ENCODE measurements around the gene BEGAIN. TPM values are rescaled to one million over a fixed set of nuclear protein-coding genes. Genes with fewer than 3 reads are reported as not detected.

BEGAIN gene
- total RNA-seq, 4 donors from 2014 or later, result 0.47 to 1.5 (median 0.53) TPM; not detected in 1

DNA sequence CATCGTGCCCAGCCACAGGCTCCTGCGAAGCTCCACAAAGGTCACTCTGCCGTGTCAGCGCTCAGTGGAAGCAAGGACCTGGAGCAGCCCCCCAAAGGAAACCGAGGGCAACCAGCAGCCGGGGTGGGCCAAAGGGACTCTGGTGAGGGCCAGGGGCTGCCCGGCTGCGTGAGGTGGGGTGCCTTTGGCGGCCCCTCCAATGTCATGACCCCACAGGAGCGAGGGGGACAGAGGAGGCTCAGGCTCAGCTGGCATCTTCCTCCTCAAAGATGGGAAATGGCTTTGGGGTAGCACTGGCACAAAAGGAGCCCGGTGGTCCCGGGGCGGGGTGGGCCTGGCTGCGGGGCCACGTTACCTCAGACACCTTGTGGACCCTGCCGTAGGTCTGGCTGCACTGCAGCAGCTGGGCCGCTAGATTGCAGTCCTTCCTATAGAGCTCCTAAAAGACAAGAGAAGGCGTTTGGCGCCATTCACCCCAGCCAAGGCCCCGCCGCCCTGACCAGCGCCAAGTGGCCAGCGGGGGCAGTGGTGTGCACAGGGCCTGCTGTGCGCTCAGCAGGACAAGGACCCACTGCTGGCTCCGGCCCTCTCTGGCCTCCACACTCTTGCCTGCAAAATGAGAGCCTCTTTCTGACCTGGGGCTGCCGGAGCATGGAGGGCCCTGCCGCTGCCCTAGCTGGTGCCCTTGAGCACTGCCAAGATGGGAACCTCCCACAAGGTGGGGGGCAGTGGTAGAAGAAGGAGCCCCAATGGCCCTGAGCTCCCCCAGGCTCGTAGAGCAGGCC, 46.9 kb downstream of the BEGAIN start:
- TF ChIP-seq POLR2A (IDR thresholded peaks at IDR 0.05) (no peak), CTCF (IDR thresholded peaks at IDR 0.05) (no peak)
- no peak for DNase-seq

DNA sequence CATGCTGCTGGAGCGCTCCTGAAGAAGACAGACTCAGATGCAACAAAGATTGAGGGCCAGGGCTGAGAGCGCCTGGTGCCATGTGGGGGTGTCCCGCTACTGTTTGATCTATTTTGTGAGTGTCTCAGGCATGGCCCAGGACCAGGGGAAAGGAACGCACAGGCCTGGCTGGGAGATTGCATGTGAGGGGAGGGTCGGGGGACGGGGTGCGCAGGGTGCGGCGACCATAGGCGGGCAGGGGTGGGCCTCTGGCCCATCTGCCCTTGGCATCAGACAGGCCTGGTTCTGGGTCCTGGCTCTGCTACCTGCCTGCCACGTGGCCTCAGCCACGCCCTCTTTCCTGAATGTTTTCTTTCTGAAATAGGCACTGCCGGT, 47.5 kb downstream of the BEGAIN start:
- H3K4me1 ChIP-seq, result no peaks in the 10 kb centered on the region
- H3K36me3 ChIP-seq, result no peaks in the 10 kb centered on the region
- no peaks in the 10 kb centered on the region for H3K9me3 ChIP-seq
- H3K27ac ChIP-seq, result no peak overlapping the region
- intact Hi-C loops (cut with DNase I), result no loop called here
- no peak for TF ChIP-seq POLR2A (IDR thresholded peaks at IDR 0.05)
- no peaks in the 10 kb centered on the region for H3K27me3 ChIP-seq
- H3K4me3 ChIP-seq, result no peak overlapping the region
- no peak for DNase-seq
- WGBS, 2 donors, result 40 to 77% methylated on average over 2 to 3 of the region's 13 CpGs

More for the DNA sequence above, 46.9 kb downstream of the BEGAIN start:
- no peaks in the 10 kb centered on the region for H3K36me3 ChIP-seq
- WGBS, 2 donors, result 95 to 100% methylated on average over 1 to 4 of the region's 28 CpGs
- no peaks in the 10 kb centered on the region for H3K27me3 ChIP-seq
- no peaks in the 10 kb centered on the region for H3K4me1 ChIP-seq
- intact Hi-C loops (cut with DNase I), result no loop called here
- no peak overlapping the region for H3K27ac ChIP-seq
- no peaks in the 10 kb centered on the region for H3K9me3 ChIP-seq
- no peak overlapping the region for H3K4me3 ChIP-seq

GRCh38 chr14:100539003-100539660, 48.1 kb downstream of the BEGAIN start:
- H3K27me3 ChIP-seq, result no peaks in the 10 kb centered on the region
- intact Hi-C loops (cut with DNase I), result no loop called here
- peaks cover 0 to 2% (median 1%) of the 10 kb centered on the region in 3 donors for H3K4me1 ChIP-seq
- no peaks in the 10 kb centered on the region for H3K9me3 ChIP-seq
- no peak for DNase-seq
- no peak overlapping the region for H3K4me3 ChIP-seq
- TF ChIP-seq CTCF (IDR thresholded peaks at IDR 0.05), result no peak
- no peak for TF ChIP-seq POLR2A (IDR thresholded peaks at IDR 0.05)
- H3K27ac ChIP-seq, result no peak overlapping the region
- WGBS, 2 donors, result 97% methylated on average over 19 of the region's 42 CpGs; no CpG with 5 or more reads in 1 of the 2 donors
- no peaks in the 10 kb centered on the region for H3K36me3 ChIP-seq

GRCh38 chr14:100538351-100539002, 48.7 kb downstream of the BEGAIN start:
- Histone ChIP-seq H3K4me3 (no peak overlapping the region), H3K27me3 (no peaks in the 10 kb centered on the region), H3K4me1 (peaks cover 0 to 8% (median 8%) of the 10 kb centered on the region in 3 donors), H3K36me3 (no peaks in the 10 kb centered on the region), H3K9me3 (no peaks in the 10 kb centered on the region), H3K27ac (no peak overlapping the region)
- DNase-seq, result no peak
- TF ChIP-seq POLR2A (IDR thresholded peaks at IDR 0.05) (no peak), CTCF (IDR thresholded peaks at IDR 0.05) (no peak)
- WGBS, 2 donors, result 100% methylated on average over 2 of the region's 69 CpGs; no CpG with 5 or more reads in 1 of the 2 donors
- intact Hi-C loops (cut with DNase I), result no loop called here

- no peak for TF ChIP-seq POLR2A (IDR thresholded peaks at IDR 0.05)
- TF ChIP-seq CTCF (IDR thresholded peaks at IDR 0.05), result no peak
- WGBS, 2 donors, result 83 to 91% methylated on average over 6 to 12 of the region's 53 CpGs
- Histone ChIP-seq H3K9me3 (no peaks in the 10 kb centered on the region), H3K4me3 (no peak overlapping the region), H3K4me1 (peaks cover 0 to 15% (median 8%) of the 10 kb centered on the region in 3 donors), H3K27ac (no peak overlapping the region), H3K36me3 (no peaks in the 10 kb centered on the region), H3K27me3 (no peaks in the 10 kb centered on the region)
- intact Hi-C loops (cut with DNase I), result no loop called here
- DNase-seq, result no peak
These were observed 49.5 kb downstream of the BEGAIN start for GRCh38 chr14:100537446-100538350.

Data from esophagus squamous epithelium (tissue), 5 donors.